ENCODE data around the gene TMIGD3. TPM values are rescaled to one million over a fixed set of nuclear protein-coding genes. Genes with fewer than 3 reads are reported as not detected.

TMIGD3 gene
- total RNA-seq (2022), result 0.35 and 0.88 TPM in 2 replicates
- percentile 19 among the genes with signal in this experiment for Bru-seq, nascent RNA
- percentile 31 among the genes with signal in this experiment for BruChase-seq, experiment 1, labeled RNA remaining after a 2-hour chase
- percentile 27 among the genes with signal in this experiment for BruChase-seq, experiment 2, labeled RNA remaining after a 6-hour chase
- long read RNA-seq, result 0 reads

- POLR2A ChIA-PET, result no interaction called here
- no peaks in the 10 kb centered on the region for H3K36me3 ChIP-seq (ENCODE audit: control insufficient read depth, insufficient read depth, low read length)
- Mint-ChIP-seq H3K9me3 (ENCODE audit: unreplicated experiment) (no peaks in the 10 kb centered on the region), H3K4me3 (ENCODE audit: unreplicated experiment) (no peak within 1 kb of the TSS), H3K27ac (ENCODE audit: unreplicated experiment) (no peak within 1 kb of the TSS), H3K36me3 (ENCODE audit: insufficient read depth, unreplicated experiment) (no peaks in the 10 kb centered on the region), H3K27me3 (ENCODE audit: insufficient read depth, unreplicated experiment) (no peaks in the 10 kb centered on the region), H3K4me1 (ENCODE audit: low read depth, unreplicated experiment) (peaks cover 13% of the 10 kb centered on the region)
- no peaks in the 10 kb centered on the region for H3K9me3 ChIP-seq
- DNase-seq, result no peak
- CTCF ChIA-PET, result no interaction called here
- no peak for TF ChIP-seq CTCF (IDR thresholded peaks at IDR 0.05; ENCODE audit: insufficient read depth in 1 of 2, low read depth in 1 of 2, low read length in 1 of 2, severe bottlenecking in 1 of 2, unreplicated experiment in 1 of 2)
- H3K4me1 ChIP-seq, result peaks cover 12% of the 10 kb centered on the region
- intact Hi-C loops (cut with micrococcal nuclease; ENCODE audit: unreplicated experiment), result no loop called here
- H3K27me3 ChIP-seq (replicated peaks; ENCODE audit: control insufficient read depth, insufficient read depth, low read length), result no peaks in the 10 kb centered on the region
- no TSS peak for BruUV-seq (replicated peaks)
- H3K4me3 ChIP-seq (ENCODE audit: low read depth, low read length), result no peak within 1 kb of the TSS
These were observed at the start of gene TMIGD3, which contains the start of gene ADORA3 for GRCh38 chr1:111503585-111504060. TSS of gene TMIGD3 (minus strand) at chr1:111503633. CDS start at chr1:111503354, 279 bp downstream. TSS of gene ADORA3 (minus strand) at chr1:111503633. CDS start at chr1:111503354, 279 bp downstream.

- H3K27me3 Mint-ChIP-seq (ENCODE audit: insufficient read depth, unreplicated experiment), result no peaks in the 10 kb centered on the region
- H3K4me1 Mint-ChIP-seq (ENCODE audit: low read depth, unreplicated experiment), result peaks cover 20% of the 10 kb centered on the region
- intact Hi-C loops (cut with micrococcal nuclease; ENCODE audit: unreplicated experiment), result no loop called here
- peaks cover 54% of the 10 kb centered on the region for H3K4me1 ChIP-seq
- no peaks in the 10 kb centered on the region for H3K9me3 ChIP-seq
- H3K27me3 ChIP-seq (replicated peaks; ENCODE audit: control insufficient read depth, insufficient read depth, low read length), result no peaks in the 10 kb centered on the region
- H3K36me3 Mint-ChIP-seq (ENCODE audit: insufficient read depth, unreplicated experiment), result peaks cover 10% of the 10 kb centered on the region
- no peaks in the 10 kb centered on the region for H3K36me3 ChIP-seq (ENCODE audit: control insufficient read depth, insufficient read depth, low read length)
- POLR2A ChIA-PET, result no interaction called here
- H3K4me3 Mint-ChIP-seq (ENCODE audit: unreplicated experiment), result peak overlapping the region; percentile 1
- CTCF ChIA-PET, result no interaction called here
- no peak for TF ChIP-seq CTCF (IDR thresholded peaks at IDR 0.05; ENCODE audit: insufficient read depth in 1 of 2, low read depth in 1 of 2, low read length in 1 of 2, severe bottlenecking in 1 of 2, unreplicated experiment in 1 of 2)
- peak; percentile 6 to 37 for DNase-seq
- H3K4me3 ChIP-seq (ENCODE audit: low read depth, low read length), result no peak overlapping the region
- no peaks in the 10 kb centered on the region for H3K9me3 Mint-ChIP-seq (ENCODE audit: unreplicated experiment)
- peak overlapping the region; percentile 21 for H3K27ac Mint-ChIP-seq (ENCODE audit: unreplicated experiment)
- BruUV-seq (replicated peaks), result no TSS peak
These were observed 49.8 kb upstream of the TMIGD3 start for GRCh38 chr1:111553196-111553595.

- ChIA-PET POLR2A (no interaction called here), CTCF (interaction anchor here (1.2 to 1.3 kb wide), 2 partner anchors 45 to 67 kb away, joined by 5 to 6 read pairs; no protein-coding TSS in a partner anchor)
- peaks cover 20% of the 10 kb centered on the region for H3K4me1 Mint-ChIP-seq (ENCODE audit: low read depth, unreplicated experiment)
- Histone ChIP-seq H3K4me3 (ENCODE audit: low read depth, low read length) (no peak overlapping the region), H3K27me3 (replicated peaks; ENCODE audit: control insufficient read depth, insufficient read depth, low read length) (no peaks in the 10 kb centered on the region), H3K9me3 (no peaks in the 10 kb centered on the region), H3K4me1 (peaks cover 50% of the 10 kb centered on the region), H3K36me3 (ENCODE audit: control insufficient read depth, insufficient read depth, low read length) (no peaks in the 10 kb centered on the region)
- H3K9me3 Mint-ChIP-seq (ENCODE audit: unreplicated experiment), result no peaks in the 10 kb centered on the region
- peak overlapping the region; percentile 58 for H3K27ac Mint-ChIP-seq (ENCODE audit: unreplicated experiment)
- H3K36me3 Mint-ChIP-seq (ENCODE audit: insufficient read depth, unreplicated experiment), result peaks cover 10% of the 10 kb centered on the region
- H3K27me3 Mint-ChIP-seq (ENCODE audit: insufficient read depth, unreplicated experiment), result no peaks in the 10 kb centered on the region
- no TSS peak for BruUV-seq (replicated peaks)
- intact Hi-C loops (cut with micrococcal nuclease; ENCODE audit: unreplicated experiment), result loop anchor here (1.0 kb wide), 2 partner anchors 8 to 44 kb away; no protein-coding TSS in a partner anchor
- DNase-seq, result no peak
- no peak for TF ChIP-seq CTCF (IDR thresholded peaks at IDR 0.05; ENCODE audit: insufficient read depth in 1 of 2, low read depth in 1 of 2, low read length in 1 of 2, severe bottlenecking in 1 of 2, unreplicated experiment in 1 of 2)
- H3K4me3 Mint-ChIP-seq (ENCODE audit: unreplicated experiment), result peak overlapping the region; percentile 58
These were observed 49.2 kb upstream of the TMIGD3 start for GRCh38 chr1:111552587-111552986.
